Activated T-helper 1 cell treated with anti-CD3 and anti-CD28 coated beads, Interleukin-2, amount 50 U/mL, for 16 hours (primary cell): ENCODE data around the gene CEND1.

Experiments used
- DNase-seq, 2 donors: peaks; one replicate each; pipeline ENCODE4 v3.0.0-alpha.2; 2020; ENCODE audit warnings: low read depth in 1 of 2, low spot score in 1 of 2

Gene CEND1

DNA sequence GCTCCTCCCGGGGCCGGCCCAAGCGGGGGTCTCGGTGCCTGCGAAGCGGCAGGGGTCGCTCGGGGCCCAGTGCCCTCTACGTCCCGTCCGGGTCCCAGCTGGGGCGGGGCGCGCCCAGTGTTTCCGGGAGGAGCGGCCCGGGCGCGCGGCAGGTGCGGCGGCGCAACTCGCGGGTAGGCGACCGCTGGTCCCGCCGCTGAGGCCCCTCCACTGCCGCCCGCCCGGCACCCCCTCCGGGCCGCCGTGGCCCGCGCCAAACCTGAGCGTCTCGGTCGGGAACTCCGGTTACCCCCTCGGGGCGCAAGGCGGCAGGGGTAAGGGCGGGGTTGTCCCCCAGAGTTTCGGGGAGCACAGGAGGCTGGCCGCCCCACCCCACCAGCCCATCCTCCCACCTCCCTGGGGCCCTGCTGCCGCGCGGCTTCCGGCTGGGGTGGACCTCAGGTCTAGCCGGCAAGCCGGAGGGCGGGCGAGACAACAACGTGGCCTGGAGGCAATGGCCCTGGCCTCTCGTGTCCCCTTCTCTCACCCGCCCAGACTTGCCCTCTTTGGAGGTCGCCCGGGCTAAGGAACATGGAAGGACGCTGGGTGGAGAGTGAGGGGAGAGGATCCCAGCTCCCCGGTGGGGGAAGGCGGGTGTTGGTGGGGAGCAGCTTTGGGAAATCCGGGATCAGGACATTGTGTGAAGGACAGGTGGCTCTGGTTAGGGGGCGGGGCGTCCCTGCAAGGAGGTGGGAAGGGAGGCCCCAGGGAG, 37.4 kb upstream of the CEND1 start:
- no peak for DNase-seq

- no peak for DNase-seq
These were observed 36.9 kb upstream of the CEND1 start for GRCh38 chr11:826836-827145.

GRCh38 chr11:826227-826621, 36.3 kb upstream of the CEND1 start:
- no peak for DNase-seq

GRCh38 chr11:825366-826226, 35.7 kb upstream of the CEND1 start:
- no peak for DNase-seq

GRCh38 chr11:824942-825341, 35.1 kb upstream of the CEND1 start:
- no peak for DNase-seq

GRCh38 chr11:824292-824880, 34.5 kb upstream of the CEND1 start:
- no peak for DNase-seq

DNA sequence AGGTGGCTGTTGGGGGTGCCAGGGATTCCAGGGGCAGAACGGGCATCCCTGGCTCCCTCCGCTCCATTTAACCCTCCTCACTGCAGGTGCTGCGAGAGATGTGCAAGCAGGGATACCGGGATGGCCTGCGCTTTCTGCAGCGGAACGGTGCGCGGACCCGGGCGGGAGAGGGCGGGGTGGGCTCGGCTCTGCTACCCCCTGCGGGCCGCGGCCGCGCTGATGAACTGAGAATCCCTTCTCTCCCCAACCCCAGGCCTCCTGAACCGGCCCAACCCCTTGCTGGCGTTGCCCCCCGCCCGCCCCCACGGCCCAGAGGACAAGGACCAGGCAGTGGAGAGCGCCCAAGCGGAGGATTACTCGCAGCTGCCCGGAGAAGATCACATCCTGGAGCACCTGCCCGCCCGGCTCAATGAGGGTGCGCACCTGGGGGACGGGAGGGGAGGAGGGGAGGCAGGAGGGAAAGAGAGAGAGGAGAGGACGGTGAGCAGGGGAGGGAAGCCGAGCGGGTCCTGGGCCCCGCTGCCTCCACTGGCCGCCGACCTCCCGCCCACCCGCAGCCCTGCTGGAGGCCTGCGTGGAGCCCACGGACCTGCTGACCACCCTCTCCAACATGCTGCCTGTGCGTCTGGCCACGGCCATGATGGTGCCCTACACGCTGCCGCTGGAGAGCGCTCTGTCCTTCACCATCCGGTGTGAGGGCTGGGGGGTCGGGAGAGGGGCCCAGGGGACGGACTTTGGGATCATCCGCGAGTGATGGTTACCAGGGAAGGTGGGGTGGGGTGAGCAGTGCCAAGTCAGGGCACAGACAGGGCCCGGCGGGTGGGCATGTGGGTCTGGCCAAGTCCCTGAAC, 33.8 kb upstream of the CEND1 start:
- DNase-seq, result no peak

- DNase-seq, result no peak
These were observed 31.9 kb upstream of the CEND1 start for GRCh38 chr11:821512-822371.

DNA sequence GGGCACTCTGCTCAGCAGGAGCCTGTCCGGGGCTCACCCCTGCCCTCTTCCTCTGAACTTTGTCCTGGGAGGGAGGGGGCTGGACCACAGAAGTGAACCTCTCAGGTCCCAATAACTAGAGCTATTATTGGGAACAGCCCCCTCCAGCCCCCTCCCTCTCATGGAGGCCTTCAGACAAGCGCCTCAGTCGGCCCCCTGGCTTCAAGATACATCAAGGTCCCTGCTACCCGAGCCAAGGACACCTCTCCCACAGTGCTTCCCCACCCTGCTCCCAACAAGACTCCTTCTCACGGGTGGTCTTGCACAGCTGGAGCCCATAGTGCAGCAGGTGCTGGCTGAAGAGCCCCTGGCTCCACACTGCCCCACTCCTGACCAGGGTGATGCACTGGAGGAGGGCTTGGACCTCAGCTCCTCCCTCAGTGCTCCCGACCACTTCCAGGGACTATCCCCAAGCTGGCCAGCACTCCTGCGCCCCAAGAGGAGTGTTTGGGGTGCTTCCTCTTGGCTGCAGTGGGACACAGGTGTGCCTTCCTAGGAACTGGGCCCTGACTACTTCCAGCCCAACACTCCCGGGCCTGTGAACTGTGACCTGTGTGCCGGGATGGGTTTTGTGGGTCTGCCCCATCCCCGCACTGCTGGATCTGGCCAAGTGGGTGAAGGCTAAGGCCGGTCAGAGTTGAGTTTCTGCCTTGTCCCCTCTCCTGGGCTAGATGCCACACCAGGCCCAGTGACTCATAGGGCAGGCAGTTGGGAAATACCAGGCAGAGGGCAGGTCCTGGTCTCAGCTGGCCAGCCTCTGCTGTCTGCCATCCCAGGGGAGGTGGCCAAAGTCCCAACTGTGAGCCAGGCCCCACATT, 31.0 kb upstream of the CEND1 start:
- DNase-seq, result no peak

DNA sequence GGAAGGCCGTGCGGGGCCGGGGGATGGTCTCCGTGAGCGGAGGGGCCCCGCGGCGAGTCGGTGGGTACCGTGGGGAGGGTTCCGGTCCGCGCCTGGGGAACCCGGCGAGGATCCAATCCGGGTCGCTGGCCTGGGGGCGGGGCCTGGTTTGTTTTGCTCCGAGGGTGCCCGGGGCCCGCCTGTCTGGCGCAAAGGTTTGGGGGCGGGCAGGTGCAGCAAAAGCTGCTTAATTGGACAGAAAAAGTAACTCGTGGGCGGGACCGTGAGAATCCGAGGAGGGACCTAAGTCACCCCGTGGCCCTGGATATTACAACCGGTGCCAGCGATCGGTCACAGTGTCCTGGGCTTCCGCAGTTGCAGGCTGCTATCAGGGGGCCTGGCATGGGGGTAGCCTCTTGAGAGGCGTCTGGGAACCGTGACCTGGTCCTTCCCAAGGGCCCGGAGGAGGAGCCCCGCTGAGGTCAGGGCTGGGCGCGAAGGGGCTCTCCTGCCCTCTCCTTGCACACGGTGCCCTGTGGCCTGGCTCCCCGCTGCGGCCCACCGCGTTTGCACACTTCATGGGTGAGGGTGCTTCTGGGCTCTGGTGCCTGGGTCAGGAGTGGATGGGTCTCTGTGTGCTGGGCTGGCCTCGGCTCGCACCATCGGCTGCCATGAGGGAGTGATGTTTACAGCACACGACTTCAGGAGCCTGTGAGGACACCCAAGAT, 30.2 kb upstream of the CEND1 start:
- DNase-seq, result peak; percentile 87 to 93

DNA sequence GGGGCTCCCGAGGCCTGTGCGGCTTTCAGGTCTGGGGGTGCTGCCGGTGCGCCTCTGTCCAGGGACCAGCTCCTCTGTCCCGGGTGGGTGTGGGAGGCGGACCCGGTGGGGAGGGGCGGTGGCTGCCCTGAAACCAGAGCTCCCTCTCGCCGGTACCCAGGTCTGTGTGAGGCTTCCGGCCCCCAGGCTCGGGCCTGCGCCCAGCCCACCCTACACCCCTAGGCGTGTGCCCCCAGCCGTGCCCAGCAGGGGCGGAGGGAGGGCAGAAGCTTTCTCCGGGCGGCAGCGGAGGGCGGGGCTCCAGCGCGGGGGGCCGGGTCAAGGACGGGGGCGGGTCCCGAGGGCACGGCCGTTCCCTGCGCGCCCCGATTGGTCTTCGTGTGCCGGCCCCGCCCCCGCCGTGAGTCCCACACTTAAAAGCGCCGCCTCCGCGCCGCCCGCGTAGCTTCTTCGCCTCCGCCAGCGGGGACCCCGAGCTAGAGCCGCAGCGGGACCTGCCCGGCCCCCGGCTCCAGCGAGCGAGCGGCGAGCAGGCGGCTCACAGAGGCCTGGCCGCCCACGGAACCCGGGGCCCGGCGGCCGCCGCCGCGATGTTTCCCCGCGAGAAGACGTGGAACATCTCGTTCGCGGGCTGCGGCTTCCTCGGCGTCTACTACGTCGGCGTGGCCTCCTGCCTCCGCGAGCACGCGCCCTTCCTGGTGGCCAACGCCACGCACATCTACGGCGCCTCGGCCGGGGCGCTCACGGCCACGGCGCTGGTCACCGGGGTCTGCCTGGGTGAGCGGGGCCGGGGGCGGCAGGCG, 29.4 kb upstream of the CEND1 start:
- DNase-seq, result peak; percentile 82 to 87

- DNase-seq, result no peak
These were observed 28.7 kb upstream of the CEND1 start, which contains the start of gene PNPLA2 for GRCh38 chr11:818396-819128. PNPLA2 (plus strand) TSS chr11:818914; CDS start chr11:819719, 805 bp downstream.

GRCh38 chr11:816433-816779, 26.5 kb upstream of the CEND1 start:
- no peak for DNase-seq

GRCh38 chr11:815675-816432, 26.0 kb upstream of the CEND1 start:
- DNase-seq, result no peak

DNA sequence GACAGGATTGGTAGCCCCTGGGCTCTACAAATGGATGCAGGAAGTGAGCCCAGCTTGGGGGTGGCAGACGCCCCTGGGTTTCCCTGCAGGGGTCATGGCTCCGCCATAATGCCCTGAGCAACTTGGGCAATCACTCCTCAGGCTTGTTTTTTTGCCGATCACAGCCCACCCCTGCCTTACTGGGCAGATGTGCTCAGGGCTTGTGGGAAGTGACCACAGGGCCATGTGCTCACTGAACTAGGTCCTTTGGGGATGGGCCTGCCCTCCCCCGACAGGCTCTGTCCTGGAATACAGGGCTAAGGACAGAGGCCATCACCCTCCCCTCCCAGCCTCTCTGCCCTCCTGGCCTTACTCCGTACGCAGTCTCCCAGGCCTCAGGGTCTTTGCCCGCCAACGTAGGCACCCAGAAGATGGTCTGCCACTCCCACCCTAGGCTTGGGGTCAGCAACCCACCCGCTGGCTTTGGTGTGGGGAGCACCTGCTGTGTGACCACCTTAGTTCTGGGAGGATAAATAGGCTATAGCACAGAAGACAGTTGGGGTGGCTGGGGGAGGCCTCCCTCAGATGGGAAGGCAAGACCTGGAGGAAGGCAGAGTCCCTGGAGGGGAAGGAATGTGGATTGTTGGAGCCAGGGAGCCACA, 23.7 kb upstream of the CEND1 start:
- DNase-seq, result no peak

- DNase-seq, result no peak
These were observed 23.2 kb upstream of the CEND1 start for GRCh38 chr11:813072-813455.
